GM12878 (cell line): ENCODE data around the gene RAB25. TPM values are rescaled to one million over a fixed set of nuclear protein-coding genes. Genes with fewer than 3 reads are reported as not detected.

ENCODE experiments used
- ATAC-seq: fragments of 200-7000 bp; cut with Tn5 transposase; 3 replicates; pipeline ENCODE4 v1.9.1; 2020; ENCODE audit warnings: mild to moderate bottlenecking, moderate library complexity
- BruUV-seq: library from RNA; stranded (reverse); fragments of 400-500 nt; replicated peaks from 2 replicates; lab custom pipeline; 2021; lab: Mats Ljungman, UMichigan
- CTCF ChIA-PET: fragments of 300-600 bp; sonication (Branson Sonifier 250); formaldehyde crosslinking; extraction: SDS; loops from one replicate; lab custom pipeline; 2021; ENCODE audit warnings: inconsistent platforms; lab: Yijun Ruan, JAX
- POLR2A ChIA-PET: fragments of 350-600 bp; formaldehyde crosslinking; extraction: SDS; loops from one replicate; lab custom pipeline; 2021; ENCODE audit warnings: inconsistent platforms; lab: Charles Lee
- RAD21 ChIA-PET: fragments of 300-600 bp; sonication (Branson Sonifier 250); formaldehyde crosslinking; loops from one replicate; lab custom pipeline; 2023; ENCODE audit warnings: antibody characterized with exemption; ENCODE audit not compliant: unreplicated experiment; lab: Charles Lee
- SMC1A ChIA-PET: fragments of 300-600 bp; sonication (Branson Sonifier 250); formaldehyde crosslinking; loops from one replicate; lab custom pipeline; 2023; ENCODE audit not compliant: unreplicated experiment, uncharacterized antibody; lab: Charles Lee
- DNase-seq: peaks from one replicate; pipeline ENCODE4 v3.0.0-alpha.2; 2011; ENCODE audit warnings: low read depth, low spot score
- FAIRE-seq: peaks from 3 replicates; lab custom pipeline; 2011; peaks lifted over from hg19 to GRCh38; lab: Jason Lieb, UNC
- H2AFZ ChIP-seq: 2 replicates; pipeline ENCODE4 v1.6.0; 2011; ENCODE audit warnings: low read depth, low read length, control low read depth; ENCODE audit not compliant: control insufficient read depth
- H3K27ac ChIP-seq: 2 replicates; pipeline ENCODE4 v1.5.1; 2011; ENCODE audit warnings: control low read depth; ENCODE audit not compliant: control insufficient read depth, insufficient read depth
- H3K27me3 ChIP-seq, 2 experiments: replicated peaks in 1 of 2; 2 replicates each; pipeline versions ENCODE4 v1.6.0 to v1.6.1; 2011; ENCODE audit warnings: low read length in 1 of 2; ENCODE audit not compliant: control insufficient read depth in 2 of 2, insufficient read depth in 2 of 2
- H3K36me3 ChIP-seq, 2 experiments: 2 replicates each; pipeline ENCODE4 v1.5.1; 2011; ENCODE audit warnings: low read length in 1 of 2; ENCODE audit not compliant: control insufficient read depth in 2 of 2, insufficient read depth in 2 of 2
- H3K4me1 ChIP-seq: 2 replicates; pipeline ENCODE4 v1.6.1; 2011; ENCODE audit warnings: mild to moderate bottlenecking, low read length, moderate library complexity, mixed read lengths; ENCODE audit not compliant: control insufficient read depth, insufficient read depth
- H3K4me2 ChIP-seq: 2 replicates; pipeline ENCODE4 v1.6.0; 2011; ENCODE audit warnings: control low read depth; ENCODE audit not compliant: control insufficient read depth, insufficient read depth
- H3K4me3 ChIP-seq: fragments of 200-600 bp; sonication (generic); 2 replicates; pipeline ENCODE4 v1.5.1; 2016
- H3K79me2 ChIP-seq: 2 replicates; pipeline ENCODE4 v1.6.0; 2011; ENCODE audit warnings: low read length; ENCODE audit not compliant: control insufficient read depth, insufficient read depth
- H3K9ac ChIP-seq: 2 replicates; pipeline ENCODE4 v1.8.0; 2011; ENCODE audit warnings: low read length, control low read depth, mixed read lengths; ENCODE audit not compliant: control insufficient read depth, insufficient read depth
- H3K9me3 ChIP-seq: replicated peaks from 3 replicates; pipeline ENCODE4 v1.5.1; 2011; ENCODE audit warnings: mild to moderate bottlenecking, low read length; ENCODE audit not compliant: control insufficient read depth, insufficient read depth
- H4K20me1 ChIP-seq: 2 replicates; pipeline ENCODE4 v1.6.0; 2011; ENCODE audit not compliant: control insufficient read depth, insufficient read depth
- CEBPB ChIP-seq, 2 experiments: fragments of 150-350 bp in 1 of 2; IDR thresholded peaks; 2 replicates each; pipeline ENCODE4 v1.6.1; 2012 to 2014; ENCODE audit warnings: low read depth in 2 of 2, low read length in 2 of 2, borderline replicate concordance in 1 of 2, inconsistent platforms in 1 of 2
- EED ChIP-seq: sonication (generic); IDR thresholded peaks from 2 replicates; pipeline ENCODE4 v1.6.1; 2016; ENCODE audit warnings: antibody characterized with exemption, low read depth
- ELK1 ChIP-seq: IDR thresholded peaks from 2 replicates; pipeline ENCODE4 v1.6.1; 2012; ENCODE audit warnings: low read depth, low read length, improper control_type of control experiment
- EP300 ChIP-seq, 2 experiments: fragments of 150-350 bp in 1 of 2; IDR thresholded peaks; 2 replicates each; pipeline ENCODE4 v1.6.1; 2011 to 2012; ENCODE audit warnings: low read depth in 2 of 2, low read length in 2 of 2, borderline replicate concordance in 1 of 2, improper control_type of control experiment in 1 of 2, inconsistent platforms in 1 of 2; ENCODE audit not compliant: control insufficient read depth in 1 of 2
- FOXK2 ChIP-seq: fragments of 450-650 bp; IDR thresholded peaks from 2 replicates; pipeline ENCODE4 v1.6.1; 2017; ENCODE audit warnings: mild to moderate bottlenecking, moderate library complexity
- IRF4 ChIP-seq: IDR thresholded peaks from 2 replicates; pipeline ENCODE4 v1.6.1; 2011; ENCODE audit warnings: low read depth, low read length
- MTA2 ChIP-seq: fragments of 450-650 bp; IDR thresholded peaks from 2 replicates; pipeline ENCODE4 v1.6.1; 2016; ENCODE audit warnings: low read depth, mild to moderate bottlenecking, moderate library complexity
- NFXL1 ChIP-seq: fragments of 450-650 bp; IDR thresholded peaks from 2 replicates; pipeline ENCODE4 v1.6.1; 2017; ENCODE audit warnings: antibody characterized with exemption, mild to moderate bottlenecking, borderline replicate concordance
- NFYA ChIP-seq: IDR thresholded peaks from 2 replicates; pipeline ENCODE4 v1.6.1; 2011; ENCODE audit warnings: low read depth, mild to moderate bottlenecking, low read length, improper control_type of control experiment, borderline replicate concordance
- RAD21 ChIP-seq: IDR thresholded peaks from 2 replicates; pipeline ENCODE4 v1.6.1; 2011; ENCODE audit warnings: mild to moderate bottlenecking, low read depth, low read length, moderate library complexity; ENCODE audit not compliant: insufficient read depth
- RBBP5 ChIP-seq: fragments of 200-600 bp; sonication (generic); conservative IDR thresholded peaks from 2 replicates; pipeline ENCODE4 v1.6.1; 2016
- SIN3A ChIP-seq: IDR thresholded peaks from 2 replicates; pipeline ENCODE4 v1.6.1; 2012; ENCODE audit warnings: low read depth, low read length, improper control_type of control experiment
- SMARCA5 ChIP-seq: fragments of 450-650 bp; IDR thresholded peaks from 2 replicates; pipeline ENCODE4 v1.6.1; 2017; ENCODE audit warnings: mild to moderate bottlenecking
- SREBF2 ChIP-seq: IDR thresholded peaks from 2 replicates; pipeline ENCODE4 v1.6.1; 2012; ENCODE audit warnings: mild to moderate bottlenecking, low read length
- USF2 ChIP-seq: IDR thresholded peaks from 2 replicates; pipeline ENCODE4 v1.6.1; 2011; ENCODE audit warnings: low read depth, low read length, improper control_type of control experiment, borderline replicate concordance
- YBX1 ChIP-seq: fragments of 450-650 bp; IDR thresholded peaks from 2 replicates; pipeline ENCODE4 v1.6.1; 2016; ENCODE audit warnings: antibody characterized with exemption
- ZNF24 ChIP-seq: fragments of 450-650 bp; IDR thresholded peaks from 2 replicates; pipeline ENCODE4 v1.6.1; 2017; ENCODE audit warnings: antibody characterized with exemption, mild to moderate bottlenecking
- ZNF622 ChIP-seq: fragments of 450-650 bp; IDR thresholded peaks from 2 replicates; pipeline ENCODE4 v1.6.1; 2017; ENCODE audit warnings: mild to moderate bottlenecking, inconsistent platforms
- WGBS: methylation state at CpG from one replicate; pipeline ENCODE4 v1.1.6; 2016; ENCODE audit warnings: low lambda C conversion rate; ENCODE audit not compliant: insufficient replicate concordance, insufficient coverage; ENCODE audit errors: missing lambda C conversion rate; 5-methylcytosine and 5-hydroxymethylcytosine counted together
- in situ Hi-C: fragments of 300-500 bp; cut with MboI; formaldehyde crosslinking; loops from 9 replicates; pipeline ENCODE4 v1.14.3; 2018; ENCODE audit warnings: mixed read lengths
- intact Hi-C: fragments of 100-400 bp; cut with micrococcal nuclease; formaldehyde crosslinking; loops from one replicate; pipeline ENCODE4 v1.14.2; 2022; ENCODE audit not compliant: unreplicated experiment
- polyA plus RNA-seq, 11 experiments: library from polyadenylated mRNA; depleted of rRNA in 4 of 11; unstranded in 6 of 11; stranded (reverse) in 5 of 11; fragments of >200 nt; fragmentation: Nextera tagmentation in 4 of 11; fragmentation: Illumina TruSeq in 1 of 11; extraction: Ambion mirVana in 4 of 11; extraction: Trizol in 1 of 11; gene quantifications; 1 replicate in 1 of 11; 2 replicates in 10 of 11; pipeline versions ENCODE4 v1.2.1 to v1.2.3, GENCODE V29; 2011 to 2016; ENCODE audit warnings: inconsistent platforms in 2 of 11, missing spikeins in 2 of 11, low read depth in 1 of 11
- total RNA-seq, 4 experiments: library from RNA; depleted of rRNA in 3 of 4; stranded (reverse); fragments of >200 nt in 3 of 4; fragmentation: Illumina TruSeq in 1 of 4; extraction: Trizol in 1 of 4; gene quantifications; 2 replicates each; pipeline versions ENCODE4 v1.2.1 to v1.2.3, GENCODE V29; 2013 to 2021

The RAB25 gene
- total and polyA plus RNA-seq, 10 of the 15 experiments (the other 5 are each of a cell fraction or from before 2014, with no cell fraction given): 0.16 to 0.36 (median 0.22) TPM; not detected in 7

- no peak for TF ChIP-seq RAD21
- no peak for TF ChIP-seq NFXL1
- no peak for TF ChIP-seq YBX1
Observed at GRCh38 chr1:156111355-156111962, 50.5 kb downstream of the RAB25 start (continued).

GRCh38 chr1:156112276-156113137 is 51.5 kb downstream of the RAB25 start:
- ATAC-seq: no peak
- intact Hi-C loops: no loop called here

More at GRCh38 chr1:156112276-156113137, 51.5 kb downstream of the RAB25 start:
- 69% methylated on average over 10 of the region's 10 CpGs for WGBS
- ChIA-PET POLR2A (interaction anchor here (1.1 to 12.7 kb wide), 3 partner anchors 8 to 19 kb away, joined by 4 to 128 read pairs (median 13); no protein-coding TSS in a partner anchor), RAD21 (interaction anchor here (10.4 to 22.2 kb wide), 2 partner anchors 14 to 15 kb away, joined by 105 to 695 read pairs; no protein-coding TSS in a partner anchor), SMC1A (interaction anchor here (1.1 to 23.6 kb wide), 9 partner anchors 9 to 113 kb away, joined by 3 to 874 read pairs (median 4); partner anchors contain the start of gene MEX3A), CTCF (interaction anchor here (0.6 to 25.7 kb wide), 5 partner anchors 15 to 223 kb away, joined by 3 to 1294 read pairs (median 4); no protein-coding TSS in a partner anchor)
- H3K9me3 ChIP-seq: no peaks in the 10 kb centered on the region
- peaks cover 25% of the 10 kb centered on the region for H3K79me2 ChIP-seq
- no peak for TF ChIP-seq ELK1
- TF ChIP-seq SREBF2: no peak
- TF ChIP-seq MTA2: no peak
- no peak for TF ChIP-seq EP300 (IDR thresholded peaks at IDR 0.05; ENCODE audit: borderline replicate concordance in 1 of 2, control insufficient read depth in 1 of 2, low read depth in 2 of 2, low read length in 2 of 2)
- TF ChIP-seq RBBP5: no peak
- TF ChIP-seq SIN3A: no peak
- no peak for TF ChIP-seq ZNF24
- TF ChIP-seq EED: no peak
- no peak for TF ChIP-seq ZNF622
- TF ChIP-seq IRF4: no peak
- no peak for TF ChIP-seq YBX1
- TF ChIP-seq SMARCA5: no peak
- TF ChIP-seq NFYA: no peak
- no peak for TF ChIP-seq USF2
- TF ChIP-seq CEBPB (IDR thresholded peaks at IDR 0.05; ENCODE audit: borderline replicate concordance in 1 of 2, low read depth in 2 of 2, low read length in 2 of 2): no peak
- TF ChIP-seq FOXK2: no peak
- H4K20me1 ChIP-seq: no peaks in the 10 kb centered on the region
- no peak for DNase-seq
- H3K9ac ChIP-seq: no peak overlapping the region
- no TSS peak for BruUV-seq
- H3K4me1 ChIP-seq: peaks cover 12% of the 10 kb centered on the region
- no peak for FAIRE-seq
- no peak overlapping the region for H3K4me2 ChIP-seq
- H3K27ac ChIP-seq: no peak overlapping the region
- H3K27me3 ChIP-seq: no peaks in the 10 kb centered on the region
- H3K36me3 ChIP-seq: no peaks in the 10 kb centered on the region
- H2AFZ ChIP-seq: no peak overlapping the region
- in situ Hi-C loops: no loop called here
- H3K4me3 ChIP-seq: no peak overlapping the region
